Ramos (cell line): ENCODE results near the gene KLHL30.

Experiments used
- in situ Hi-C: fragments of 300-500 bp; cut with MboI; formaldehyde crosslinking; loops from one replicate; pipeline ENCODE4 v1.14.3; 2022; ENCODE audit warnings: low sequenced_read_pairs; ENCODE audit not compliant: unreplicated experiment

The KLHL30 gene

DNA sequence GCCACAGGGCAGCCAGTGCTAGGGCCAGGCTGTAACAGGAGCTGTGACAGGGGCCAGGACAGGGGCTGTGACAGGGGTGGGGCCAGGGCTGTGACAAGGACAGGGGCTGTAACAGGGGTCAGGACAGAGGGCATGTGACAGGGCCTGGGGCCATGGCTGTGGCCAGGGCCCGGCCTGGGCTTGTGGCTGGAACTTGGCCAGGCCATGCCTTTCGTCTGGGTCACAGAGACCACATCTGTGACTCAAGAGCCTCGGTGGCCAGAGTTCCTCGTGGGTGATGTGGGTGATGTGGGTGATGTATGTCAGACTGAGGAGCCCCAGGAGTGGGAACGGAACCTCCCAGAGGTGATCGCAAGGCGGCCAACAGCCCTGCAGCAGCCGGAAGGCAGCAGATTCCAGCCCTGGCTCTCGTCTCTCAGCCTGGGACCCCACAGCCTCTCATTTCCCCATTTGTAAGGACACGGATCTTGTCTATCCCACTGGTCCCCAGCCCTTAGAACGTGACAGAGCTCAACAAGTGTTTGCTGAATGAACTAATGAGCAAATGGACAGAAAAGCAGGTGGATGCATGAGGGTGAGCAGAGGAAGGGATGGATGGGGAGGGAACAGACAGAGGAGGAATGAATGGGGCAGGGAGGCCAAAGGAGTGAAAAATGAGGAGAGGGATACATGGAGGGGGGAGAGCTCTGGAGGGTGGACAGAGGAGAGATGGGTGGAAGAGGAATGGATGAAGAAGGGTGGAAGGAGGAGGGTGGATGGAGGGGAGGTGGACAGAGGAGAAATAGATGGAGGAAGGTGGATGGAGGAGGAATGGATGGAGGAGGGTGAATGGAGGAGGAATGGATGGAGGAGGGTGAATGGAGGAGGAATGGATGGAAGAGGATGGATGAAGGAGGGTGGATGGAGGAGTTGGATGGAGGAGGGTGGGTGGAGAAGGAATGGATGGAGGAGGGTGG, 21.0 kb upstream of the KLHL30 start:
- in situ Hi-C loops: no loop called here

GRCh38 chr2:238119756-238120462, 18.6 kb upstream of the KLHL30 start:
- in situ Hi-C loops: no loop called here

- in situ Hi-C loops: no loop called here
These were observed 17.8 kb upstream of the KLHL30 start for GRCh38 chr2:238120463-238121298.

- in situ Hi-C loops: no loop called here
These were observed 16.8 kb upstream of the KLHL30 start for GRCh38 chr2:238121511-238122286.

- in situ Hi-C loops: no loop called here
These were observed 15.9 kb upstream of the KLHL30 start for GRCh38 chr2:238122287-238123217.

- in situ Hi-C loops: no loop called here
These were observed 15.1 kb upstream of the KLHL30 start for GRCh38 chr2:238123218-238123971.

GRCh38 chr2:238123991-238124470, 14.4 kb upstream of the KLHL30 start:
- in situ Hi-C loops: no loop called here

GRCh38 chr2:238124488-238125126, 13.9 kb upstream of the KLHL30 start:
- in situ Hi-C loops: no loop called here

DNA sequence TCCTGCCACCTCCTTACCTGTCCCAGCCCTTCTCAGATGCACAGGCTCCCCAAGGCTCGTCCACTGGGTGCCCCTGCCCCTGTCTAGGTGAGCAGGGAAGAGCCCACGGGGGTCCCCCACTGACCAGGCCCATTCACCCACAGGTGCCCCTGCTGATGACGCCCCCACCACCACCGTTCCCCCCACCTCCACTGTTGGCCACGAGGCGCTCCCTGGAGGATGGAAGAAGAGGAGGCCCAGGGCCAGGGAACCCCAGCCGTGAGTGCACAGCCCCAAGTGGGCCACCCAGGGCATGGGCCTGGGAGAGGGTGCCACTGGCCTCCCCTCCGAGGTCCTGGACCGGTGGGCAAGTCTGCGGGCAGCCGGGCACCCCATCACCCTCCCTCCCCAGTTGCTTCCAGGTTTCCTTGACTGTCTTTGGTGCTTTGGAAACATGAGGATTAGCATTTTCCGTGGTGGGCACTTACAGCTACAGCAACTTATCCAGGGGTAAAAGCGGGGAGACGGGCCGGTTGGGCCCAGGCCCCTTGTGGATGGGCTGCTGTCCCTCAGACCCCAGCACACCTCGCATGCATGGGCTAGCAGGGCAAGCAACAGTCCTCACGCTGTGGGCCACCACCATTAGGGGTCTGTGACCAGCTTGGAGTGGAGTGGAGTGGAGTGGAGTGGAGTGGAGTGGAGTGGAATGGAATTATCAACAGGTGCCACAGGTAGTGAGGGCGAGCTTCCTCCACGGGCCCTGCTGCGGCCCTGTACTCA, 13.2 kb upstream of the KLHL30 start:
- in situ Hi-C loops: no loop called here

GRCh38 chr2:238126338-238126737, 12.1 kb upstream of the KLHL30 start:
- in situ Hi-C loops: no loop called here

GRCh38 chr2:238126775-238127164, 11.7 kb upstream of the KLHL30 start:
- in situ Hi-C loops: no loop called here

DNA sequence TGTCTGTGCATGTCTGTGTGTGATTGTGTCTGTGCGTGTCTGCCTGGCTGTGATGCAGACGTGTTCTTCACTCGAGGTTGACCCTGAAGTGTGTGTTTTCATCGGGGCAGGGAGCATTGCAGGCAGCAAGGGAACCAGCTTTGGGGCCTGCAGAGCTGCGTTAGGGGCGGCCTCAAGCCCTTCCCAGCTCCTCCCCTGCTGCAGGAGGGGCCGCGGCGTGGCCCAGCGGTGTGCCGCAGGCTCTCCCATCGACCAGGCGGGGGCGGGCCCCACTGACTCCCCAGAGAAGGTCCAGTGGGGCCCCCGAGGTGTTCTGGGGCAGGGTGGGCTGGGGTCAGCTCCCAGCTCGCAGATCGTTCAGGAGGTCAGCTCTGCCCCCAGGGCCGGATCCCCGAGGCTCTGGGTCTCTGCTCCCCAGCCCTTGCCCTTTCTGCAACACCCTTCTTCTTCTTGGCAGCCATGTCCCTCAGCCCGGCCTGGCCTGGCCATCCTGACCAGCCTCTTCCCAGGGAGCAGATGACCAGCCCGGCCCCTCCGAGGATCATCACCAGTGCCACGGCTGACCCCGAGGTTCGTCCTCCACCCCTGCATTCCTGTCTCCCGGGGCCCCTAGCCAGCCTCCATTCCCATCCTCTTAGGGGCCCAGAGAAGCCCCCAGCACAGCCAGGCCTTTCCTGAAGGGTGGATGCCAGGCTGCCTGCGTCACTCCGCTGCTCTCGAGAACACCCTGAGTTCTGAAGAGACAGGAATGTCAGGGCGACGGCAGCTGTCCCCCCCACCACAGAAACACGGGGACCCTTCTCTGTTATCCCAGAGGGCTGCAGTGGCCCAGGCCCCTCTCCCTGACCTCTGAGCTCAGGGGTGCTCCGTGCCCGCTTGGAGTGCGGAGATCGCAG, 11.1 kb upstream of the KLHL30 start:
- in situ Hi-C loops: no loop called here

- in situ Hi-C loops: no loop called here
These were observed 10.4 kb upstream of the KLHL30 start for GRCh38 chr2:238128061-238128440.

DNA sequence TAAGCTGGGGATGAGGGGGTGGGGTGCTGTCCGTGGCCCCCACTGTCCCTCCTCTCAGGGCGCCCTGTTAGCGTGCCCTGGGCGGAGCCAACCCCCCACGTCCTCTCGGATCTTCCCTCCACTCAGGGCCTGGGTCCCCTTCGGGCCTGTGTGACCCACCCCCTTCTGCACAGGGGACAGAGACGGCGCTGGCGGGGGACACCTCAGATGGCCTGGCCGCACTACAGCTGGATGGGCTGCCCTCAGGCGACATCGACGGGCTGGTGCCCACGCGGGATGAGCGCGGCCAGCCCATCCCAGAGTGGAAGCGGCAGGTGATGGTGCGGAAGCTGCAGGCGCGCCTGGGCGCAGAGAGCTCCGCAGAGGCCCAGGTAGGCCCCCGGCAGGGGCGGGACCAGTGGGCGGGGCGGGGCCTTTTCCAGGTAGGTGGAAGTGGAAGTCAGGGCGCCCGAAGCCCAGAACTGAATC, 9.9 kb upstream of the KLHL30 start:
- in situ Hi-C loops: no loop called here

- in situ Hi-C loops: no loop called here
These were observed 9.1 kb upstream of the KLHL30 start for GRCh38 chr2:238129166-238130010.
